GM21786 (cell line): Measurements from ENCODE around the gene TIMM17B.

ENCODE experiments used
- ATAC-seq: cut with Tn5 transposase; IDR thresholded peaks from one replicate; pipeline ENCODE4 v1.9.1; 2021; ENCODE audit not compliant: unreplicated experiment

The TIMM17B gene

DNA sequence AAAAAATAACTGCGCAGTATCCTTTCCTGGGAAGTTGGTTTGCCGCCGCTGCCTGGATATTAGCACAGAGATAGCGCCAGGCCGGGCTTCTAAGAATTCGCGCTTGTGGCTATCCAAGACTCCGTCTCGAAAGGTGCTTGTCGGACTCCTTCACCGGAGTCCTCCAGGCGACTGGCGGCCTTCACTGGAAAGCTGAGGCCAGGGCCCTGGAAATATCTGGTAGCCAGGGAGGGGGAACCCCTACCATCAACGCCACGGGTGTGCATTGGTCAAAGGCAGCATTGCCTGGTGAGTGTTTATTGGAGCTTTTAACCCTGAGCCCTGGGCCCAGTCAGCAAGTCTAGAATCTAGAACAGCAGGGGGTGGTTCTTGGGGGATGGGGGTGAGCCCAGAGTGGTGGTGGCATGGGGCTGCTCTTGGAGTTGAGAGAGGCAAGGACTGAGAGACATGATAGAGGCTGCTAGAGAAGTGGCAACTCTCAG is 21.8 kb upstream of the TIMM17B start:
- no peak for ATAC-seq

DNA sequence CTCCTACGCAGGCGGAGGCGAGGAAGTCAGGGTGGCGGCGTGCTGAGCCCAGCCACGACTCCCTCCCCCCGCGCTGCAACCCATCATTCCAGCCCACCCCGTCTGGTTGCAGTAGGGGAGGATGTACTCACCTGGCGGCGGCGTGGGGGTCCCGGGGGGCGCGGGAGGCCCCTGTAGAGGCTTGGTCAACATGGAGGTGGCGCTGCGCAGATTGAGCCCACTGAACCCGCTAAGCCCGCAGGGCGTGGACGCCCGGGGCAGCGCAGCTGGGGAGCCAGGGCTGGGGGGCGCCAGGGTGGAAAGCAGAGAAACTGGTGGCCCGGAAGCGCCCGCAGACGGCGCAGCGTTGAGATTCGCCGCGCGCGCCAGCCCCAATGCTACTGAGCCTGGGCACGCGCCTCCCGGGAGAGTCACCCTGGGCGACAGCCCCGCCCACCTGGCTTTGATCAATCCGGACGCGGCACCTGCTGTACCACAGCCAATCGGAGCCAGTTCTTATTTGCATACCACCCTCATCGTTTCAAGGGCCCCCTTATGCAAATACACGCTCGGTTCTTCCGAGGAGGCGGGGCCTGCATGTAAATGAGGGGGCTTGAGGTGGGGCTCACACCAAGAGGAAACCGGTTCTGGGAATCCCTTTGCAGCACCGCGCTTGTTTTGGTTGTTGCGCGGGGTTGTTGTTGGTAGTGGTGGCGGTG is 21.2 kb upstream of the TIMM17B start, which contains the start of gene PIM2:
Gene PIM2 (minus strand): TSS at position 382 of the 698 bp plus-strand sequence. CDS start 190 bp downstream, at position 192.
- ATAC-seq, result peak; percentile 69

DNA sequence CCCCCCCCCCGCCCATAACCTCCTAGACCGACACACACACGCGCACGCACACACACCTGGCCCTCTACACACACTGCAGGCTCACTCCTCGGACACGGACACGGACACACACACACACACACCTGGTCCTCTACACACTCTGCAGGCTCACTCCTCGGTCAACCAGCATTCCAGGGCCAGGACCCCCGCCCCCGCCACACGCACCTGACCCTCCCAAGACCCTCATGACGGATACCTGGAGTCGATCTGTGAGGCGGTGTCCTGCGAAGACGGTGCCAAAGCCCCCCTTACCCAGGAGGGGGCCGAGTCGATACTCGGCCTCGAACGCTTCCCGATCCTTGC is 20.7 kb upstream of the TIMM17B start:
- ATAC-seq, result no peak

DNA sequence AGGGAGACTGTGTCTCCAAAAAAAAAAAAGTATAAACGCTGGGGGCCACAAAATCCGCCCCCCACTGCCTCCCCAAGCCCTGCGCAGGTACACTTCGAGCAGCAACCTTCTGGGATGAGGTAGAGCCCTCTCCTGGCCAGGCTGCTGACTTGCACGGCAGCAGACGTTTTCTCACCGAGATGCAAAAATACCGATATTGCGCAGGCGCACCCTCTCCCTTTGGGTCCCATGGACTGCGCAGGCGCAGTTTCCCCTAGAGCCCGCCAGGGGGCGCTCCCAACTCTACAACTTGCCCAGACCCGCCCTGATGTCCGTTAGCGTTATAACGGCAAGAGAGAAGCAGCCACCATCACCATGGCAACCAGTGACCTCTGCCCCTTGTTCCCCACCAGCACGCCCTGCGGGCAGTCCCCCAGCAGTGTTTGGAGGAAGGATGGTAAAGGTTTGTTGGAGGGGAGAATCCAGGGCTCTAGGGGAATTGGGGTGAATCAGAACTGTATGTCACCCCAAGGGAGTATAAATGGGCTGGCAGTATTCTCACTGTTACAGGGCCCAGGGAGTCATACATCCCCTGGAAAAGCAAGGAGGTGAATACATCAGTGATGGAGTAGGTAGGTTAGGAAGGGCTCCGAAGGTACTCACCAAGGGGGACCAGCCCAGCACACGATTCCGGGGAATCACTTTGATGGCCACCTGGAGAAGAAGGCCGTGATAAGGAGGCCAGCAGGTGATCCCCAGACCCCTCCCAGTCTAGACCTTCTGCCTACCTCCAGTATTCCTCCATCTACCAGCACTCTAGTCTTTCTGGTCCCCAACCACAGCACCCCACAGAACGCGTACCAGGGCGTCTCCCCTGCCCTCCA is 19.8 kb upstream of the TIMM17B start:
- peak; percentile 46 for ATAC-seq

DNA sequence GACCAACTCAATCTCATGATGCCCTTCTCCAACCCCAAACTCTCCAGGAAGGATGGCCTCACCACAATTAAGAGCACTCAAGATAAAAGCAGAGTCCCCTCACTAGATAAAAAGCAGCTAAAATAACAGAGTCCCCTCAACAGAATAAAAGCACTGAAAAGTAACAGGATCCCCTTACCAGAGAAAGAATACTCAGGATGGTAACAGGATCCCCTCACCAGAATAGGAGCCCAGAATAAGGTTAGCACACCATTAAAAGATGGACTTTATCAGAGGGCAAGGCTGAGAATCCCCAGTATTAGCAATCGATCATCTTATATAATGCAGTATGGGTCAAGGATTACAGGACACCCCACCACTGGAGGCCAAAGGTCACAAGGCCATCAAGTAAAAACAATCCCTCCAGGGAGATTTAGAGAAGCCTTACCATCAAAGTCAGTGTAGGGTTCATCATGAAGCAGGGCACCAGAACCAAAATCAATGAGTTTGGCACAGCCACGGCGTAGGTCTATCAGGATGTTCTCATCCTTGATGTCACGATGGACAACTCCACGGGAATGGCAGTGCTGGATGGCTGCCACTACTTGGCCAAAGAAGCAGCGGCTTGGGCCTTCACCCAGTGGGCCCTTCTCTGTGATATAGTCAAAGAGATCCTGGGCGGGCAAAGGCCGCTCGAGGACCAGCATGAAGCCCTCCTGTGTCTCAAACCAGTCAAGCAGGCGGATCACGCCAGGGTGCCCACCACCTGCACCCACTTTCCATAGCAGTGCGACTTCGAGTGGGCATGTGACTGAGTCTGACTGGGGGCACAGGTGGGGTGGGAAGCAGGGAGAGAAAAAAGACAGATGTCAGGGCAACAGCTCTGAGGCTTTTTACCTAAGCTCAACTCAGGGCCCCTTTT is 17.3 kb upstream of the TIMM17B start:
- ATAC-seq, result no peak

DNA sequence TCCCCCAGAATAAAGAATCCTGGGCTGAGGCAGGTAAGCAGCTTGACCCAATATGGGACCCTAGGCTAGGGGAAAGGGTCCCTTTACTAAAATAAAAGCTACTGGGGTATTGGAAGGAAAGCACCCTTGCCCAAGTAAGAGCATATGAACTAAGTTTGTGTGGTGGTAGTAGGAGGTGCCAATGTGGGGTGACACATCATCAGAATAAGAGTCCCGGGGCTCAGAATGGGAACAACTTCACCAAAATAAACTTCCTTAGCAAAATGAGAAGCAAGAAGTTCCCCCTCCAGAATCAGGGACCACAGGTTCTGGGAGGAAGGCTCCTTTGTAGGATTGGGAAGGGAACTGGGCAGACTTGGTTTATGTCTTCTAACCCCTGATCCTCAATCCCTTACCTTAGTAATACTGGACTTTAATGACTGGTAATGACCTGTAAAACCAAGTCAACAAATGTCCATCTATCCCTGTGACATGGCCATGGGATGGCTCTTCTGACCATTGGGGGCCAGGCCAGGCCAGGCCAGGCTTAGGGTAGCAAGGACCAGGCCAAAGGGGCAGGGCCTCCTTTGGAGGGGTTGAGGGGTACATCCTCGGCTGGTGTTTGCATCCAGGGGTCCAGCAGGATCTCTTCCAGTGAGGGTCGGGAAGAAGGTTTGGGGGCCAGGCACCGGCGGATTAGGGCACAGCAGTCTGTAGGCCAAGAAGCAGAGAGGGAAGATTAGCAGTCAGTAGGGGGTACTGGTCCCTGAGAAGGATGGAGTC is 16.2 kb upstream of the TIMM17B start:
- no peak for ATAC-seq

DNA sequence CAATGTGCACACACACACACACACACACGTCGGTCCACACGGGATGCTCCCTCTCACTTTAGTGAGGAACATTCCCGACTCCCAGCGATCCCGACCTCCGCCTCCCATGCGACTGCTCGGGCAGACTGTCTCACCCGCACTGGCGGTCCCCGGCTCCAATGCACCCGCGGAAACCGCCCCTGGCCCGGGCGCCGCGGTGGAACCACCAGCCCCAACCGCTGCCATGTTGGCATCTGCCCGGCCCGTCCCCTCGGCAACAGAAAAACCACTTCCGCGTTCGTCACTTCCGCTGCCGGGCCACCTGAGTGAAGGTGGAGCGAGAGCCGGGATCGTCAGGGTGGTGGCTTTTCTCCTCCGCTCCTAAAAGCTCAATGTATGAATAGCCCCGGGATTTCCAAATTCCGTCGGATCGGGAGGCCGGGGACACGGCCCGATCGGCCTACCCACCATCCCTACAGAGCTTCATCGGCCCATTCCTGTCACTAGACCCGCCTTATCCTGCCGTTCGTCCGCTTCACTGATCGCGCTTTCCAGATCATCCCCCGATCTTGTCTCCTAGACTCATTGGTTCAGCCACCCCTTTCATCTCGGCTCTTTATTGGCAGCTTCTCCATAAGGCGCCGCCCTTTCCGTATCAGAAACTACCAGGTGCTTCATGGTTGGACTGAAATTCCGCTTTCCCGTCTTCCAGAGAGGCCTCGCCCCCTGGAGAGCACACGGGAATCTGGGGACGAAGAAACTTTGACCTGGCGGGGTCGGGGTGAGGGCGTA is 14.0 kb upstream of the TIMM17B start, which contains the start of gene SLC35A2:
Gene SLC35A2 (minus strand): TSS at position 235 of the 771 bp plus-strand sequence. CDS start 10 bp downstream, at position 225.
- peak; percentile 63 for ATAC-seq

DNA sequence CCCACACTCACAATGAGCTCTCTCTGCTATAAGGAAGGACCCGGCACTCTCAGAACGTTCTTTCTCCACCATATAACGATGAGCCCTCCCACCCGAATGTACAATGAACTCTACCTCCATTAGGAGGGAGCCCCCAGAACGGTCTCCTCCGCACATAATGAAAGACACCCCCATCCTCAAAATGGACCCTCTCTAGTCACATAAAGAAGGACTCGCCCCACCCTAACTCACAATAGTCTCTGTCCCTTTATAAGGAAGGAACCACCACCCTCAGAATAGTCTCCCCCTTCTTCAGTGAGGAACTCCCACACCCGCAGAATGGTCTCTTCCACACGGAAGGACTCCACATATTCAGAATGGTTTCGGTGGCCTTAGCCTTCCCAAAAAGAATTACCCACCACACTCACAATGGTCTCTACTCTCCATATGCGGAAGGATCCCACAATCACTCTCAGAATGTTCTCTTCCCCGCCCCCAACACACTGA is 13.4 kb upstream of the TIMM17B start:
- no peak for ATAC-seq

DNA sequence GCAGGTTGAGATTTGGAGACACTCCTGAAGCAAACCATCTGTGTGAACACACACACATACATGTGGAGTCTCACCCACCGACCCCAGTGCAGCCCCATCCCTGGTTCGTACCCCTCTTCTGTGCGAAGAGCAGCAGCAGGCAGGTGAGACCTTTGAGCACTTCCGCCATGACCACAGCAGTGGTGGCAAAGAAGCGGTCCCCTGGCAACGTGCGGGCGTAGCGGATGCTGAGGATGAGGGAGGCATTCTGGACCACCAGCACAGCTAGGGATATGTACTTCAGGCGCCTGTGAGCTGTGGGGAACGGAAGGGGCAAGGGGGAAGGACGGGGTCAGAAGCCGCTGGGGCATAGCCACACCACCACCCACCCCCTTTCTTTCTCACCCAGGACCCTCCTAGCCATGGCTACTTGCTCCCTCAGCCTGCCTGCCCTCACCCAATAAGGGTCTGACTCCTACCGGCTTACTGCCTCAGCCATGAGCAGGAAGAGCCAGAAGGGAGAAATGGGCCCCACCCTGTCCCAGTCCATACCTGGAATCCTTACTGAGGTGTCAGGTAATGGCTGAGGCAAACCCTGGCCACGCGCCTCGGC is 12.2 kb upstream of the TIMM17B start:
- ATAC-seq, result no peak

DNA sequence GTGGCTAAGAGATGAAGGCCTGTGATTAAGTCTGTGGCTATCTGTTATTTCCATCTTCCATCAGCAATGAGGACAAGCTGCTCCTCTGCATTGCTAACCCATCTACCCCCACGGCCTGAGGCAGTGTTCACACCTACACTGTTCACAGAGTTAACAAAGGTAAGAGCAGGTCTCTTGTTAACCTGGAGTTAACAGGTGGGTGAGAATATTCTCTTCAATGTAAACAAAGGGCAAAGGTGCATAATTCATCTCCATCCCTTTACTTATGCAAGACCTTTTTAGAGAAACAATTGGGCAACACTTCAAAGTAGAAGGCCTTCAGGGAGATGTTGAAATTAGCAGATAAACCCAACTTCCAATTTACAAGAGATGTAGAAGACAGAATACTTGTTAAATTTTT is 11.0 kb upstream of the TIMM17B start:
- ATAC-seq, result no peak

DNA sequence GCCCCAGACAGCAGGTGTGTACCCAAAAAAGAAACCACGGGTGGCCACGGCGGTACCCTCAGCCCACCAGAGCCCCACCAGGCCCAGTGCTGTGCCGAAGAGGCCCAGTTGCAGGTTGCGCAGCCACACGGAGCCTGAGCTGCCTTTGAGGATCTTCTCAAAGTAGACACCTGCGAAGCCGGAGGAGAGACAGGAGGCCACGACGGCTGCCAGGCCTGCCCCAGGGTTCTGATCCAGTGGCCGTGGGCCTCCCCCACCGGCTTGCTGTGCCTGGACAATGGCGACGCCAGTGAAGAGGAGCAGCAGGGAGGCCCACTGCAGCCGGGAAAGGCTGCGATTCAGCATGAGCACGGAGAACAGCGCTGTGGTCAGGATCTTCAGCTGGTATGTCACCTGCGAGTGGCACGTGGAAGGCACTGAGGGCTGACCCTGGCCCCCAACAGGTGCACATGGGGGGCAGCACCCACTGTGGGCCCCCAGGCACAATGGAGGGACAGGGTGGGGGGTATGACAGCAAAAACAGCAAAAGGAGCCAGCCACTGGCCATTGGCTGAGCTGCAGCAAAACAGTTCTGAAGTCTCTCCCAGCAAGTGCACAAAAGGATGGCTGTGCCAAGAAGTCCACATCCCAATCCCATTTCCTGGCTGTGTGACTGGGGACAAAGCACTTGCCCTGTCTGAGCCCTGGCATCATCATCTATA is 7.7 kb upstream of the TIMM17B start:
- no peak for ATAC-seq

DNA sequence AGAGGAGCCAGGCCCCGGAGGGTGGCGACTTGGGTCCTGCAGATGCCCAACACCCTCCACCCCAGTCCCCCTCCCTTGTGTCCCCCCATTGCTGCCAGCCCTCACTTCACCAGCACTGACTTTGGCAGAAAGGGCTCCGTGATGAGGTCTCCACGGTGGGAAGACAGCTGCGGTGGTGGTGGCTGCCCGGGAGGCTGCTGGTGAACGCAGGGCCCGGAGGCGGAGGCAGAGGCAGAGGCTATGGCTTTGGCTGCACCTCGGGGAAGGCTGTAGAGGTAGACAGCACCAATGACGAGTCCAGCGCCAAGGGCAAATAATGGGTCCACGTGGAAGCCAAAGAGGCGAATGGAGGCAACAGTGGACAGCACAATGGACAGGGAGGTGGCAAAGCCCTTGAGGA is 7.1 kb upstream of the TIMM17B start:
- no peak for ATAC-seq

DNA sequence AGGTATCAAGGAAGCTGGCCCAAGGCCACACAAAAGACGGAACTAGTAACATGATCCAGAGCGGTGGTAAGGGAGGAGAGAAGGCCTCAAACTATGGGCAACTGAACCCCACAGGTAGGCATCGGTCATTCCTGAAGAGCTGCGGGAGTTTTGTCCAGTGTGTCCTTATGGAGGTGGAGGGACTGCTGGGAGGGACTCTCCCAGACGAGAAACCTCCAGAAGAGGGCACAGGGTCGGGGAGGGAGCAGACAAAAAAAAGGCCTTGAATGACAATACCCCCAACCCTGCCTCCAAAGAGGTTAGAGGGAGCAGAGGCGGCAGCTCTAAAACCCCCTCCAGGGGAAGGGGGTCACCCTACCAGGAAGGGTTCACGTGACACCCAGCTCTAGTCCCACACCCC is 6.6 kb upstream of the TIMM17B start:
- no peak for ATAC-seq

DNA sequence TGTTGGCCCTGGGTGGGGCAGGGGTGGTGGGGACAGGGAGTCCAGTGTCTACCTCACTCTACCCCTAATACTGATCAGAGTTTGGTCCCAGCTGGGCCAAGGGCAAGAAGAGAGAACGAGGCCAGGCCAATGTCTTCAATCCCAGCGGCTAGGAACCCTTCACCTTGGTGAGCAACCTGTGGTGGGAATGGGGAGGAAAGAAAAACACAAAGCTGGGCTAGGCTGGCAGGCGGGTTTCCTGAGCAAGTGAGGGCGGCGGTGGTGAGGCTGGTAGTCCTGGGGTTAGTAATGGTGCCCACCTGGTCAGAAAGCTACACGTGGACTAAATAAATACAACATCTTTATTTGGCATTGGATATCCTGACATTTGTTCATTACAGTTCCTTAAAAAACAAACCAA is 5.7 kb upstream of the TIMM17B start:
- no peak for ATAC-seq

DNA sequence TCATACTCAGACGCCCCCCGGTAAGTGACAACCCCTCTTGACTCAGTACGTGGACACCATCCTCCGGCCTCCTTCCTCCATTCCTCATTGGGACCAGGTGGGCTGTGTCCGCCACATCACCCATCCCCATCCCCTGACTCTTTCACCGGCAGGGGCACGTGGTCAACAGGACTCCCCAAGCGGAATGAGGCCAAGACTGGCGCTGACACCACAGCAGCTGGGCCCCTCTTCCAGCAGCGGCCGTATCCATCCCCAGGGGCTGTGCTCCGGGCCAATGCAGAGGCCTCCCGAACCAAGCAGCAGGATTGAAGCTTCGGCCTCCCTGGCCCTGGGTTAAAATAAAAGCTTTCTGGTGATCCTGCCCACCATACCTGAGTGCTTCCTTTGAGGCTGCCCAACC is 5.2 kb upstream of the TIMM17B start:
- ATAC-seq, result no peak

DNA sequence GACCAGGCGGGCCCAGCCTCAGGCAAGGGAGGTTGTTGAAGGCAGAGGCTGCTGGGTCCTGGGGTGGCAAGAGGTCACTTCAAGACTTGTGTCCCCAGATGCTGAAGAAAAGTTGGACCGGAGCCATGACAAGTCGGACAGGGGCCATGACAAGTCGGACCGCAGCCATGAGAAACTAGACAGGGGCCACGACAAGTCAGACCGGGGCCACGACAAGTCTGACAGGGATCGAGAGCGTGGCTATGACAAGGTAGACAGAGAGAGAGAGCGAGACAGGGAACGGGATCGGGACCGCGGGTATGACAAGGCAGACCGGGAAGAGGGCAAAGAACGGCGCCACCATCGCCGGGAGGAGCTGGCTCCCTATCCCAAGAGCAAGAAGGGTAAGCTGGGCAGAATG is 4.6 kb upstream of the TIMM17B start:
- ATAC-seq, result no peak

DNA sequence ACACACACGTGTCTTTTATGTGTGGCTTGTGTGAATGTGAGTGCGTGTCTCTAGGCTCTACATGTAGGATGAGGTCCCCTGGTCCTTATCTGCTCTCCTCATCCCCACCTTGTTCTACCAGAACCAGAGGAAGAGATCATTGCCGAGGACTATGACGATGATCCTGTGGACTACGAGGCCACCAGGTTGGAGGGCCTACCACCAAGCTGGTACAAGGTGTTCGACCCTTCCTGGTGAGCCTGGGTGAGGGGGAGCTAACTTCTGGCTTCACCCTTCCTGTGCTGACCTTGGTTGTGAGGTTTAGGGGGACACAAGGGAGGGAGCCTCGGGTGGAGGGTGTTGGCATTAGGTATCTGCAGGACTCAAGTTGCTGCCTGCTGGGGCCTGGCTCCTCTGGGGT is 3.5 kb upstream of the TIMM17B start:
- ATAC-seq, result no peak

DNA sequence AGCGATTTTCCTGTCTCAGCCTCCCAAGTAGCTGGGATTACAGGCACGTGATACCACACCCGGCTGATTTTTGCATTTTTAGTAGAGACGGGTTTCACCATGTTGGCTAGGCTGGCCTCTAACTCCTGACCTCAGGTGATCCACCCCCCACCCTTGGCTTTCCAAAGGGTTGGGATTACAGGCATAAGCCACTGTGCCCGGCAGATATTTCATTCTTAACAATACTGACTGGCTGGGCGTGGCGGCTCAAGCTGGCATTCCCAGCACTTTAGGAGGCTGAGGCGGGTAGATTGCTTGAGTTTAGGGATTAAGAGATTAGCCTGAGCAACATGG is 1.5 kb upstream of the TIMM17B start:
- ATAC-seq, result no peak
